GM19043 (cell line): ENCODE results near the gene TMEM212.
A peak's percentile ranks its signal among the peaks of the same experiment; 100 is the strongest.

ENCODE experiments used
- ATAC-seq: cut with Tn5 transposase; IDR thresholded peaks from one replicate; pipeline ENCODE4 v1.9.1; 2021; ENCODE audit warnings: low read depth; ENCODE audit not compliant: unreplicated experiment

Gene TMEM212

GRCh38 chr3:171833789-171834460 is 9.2 kb upstream of the TMEM212 start:
- ATAC-seq: peak; percentile 44

- ATAC-seq: no peak
Observed at GRCh38 chr3:171834461-171834801, 8.7 kb upstream of the TMEM212 start.

GRCh38 chr3:171835116-171835515 is 8.0 kb upstream of the TMEM212 start:
- no peak for ATAC-seq

DNA sequence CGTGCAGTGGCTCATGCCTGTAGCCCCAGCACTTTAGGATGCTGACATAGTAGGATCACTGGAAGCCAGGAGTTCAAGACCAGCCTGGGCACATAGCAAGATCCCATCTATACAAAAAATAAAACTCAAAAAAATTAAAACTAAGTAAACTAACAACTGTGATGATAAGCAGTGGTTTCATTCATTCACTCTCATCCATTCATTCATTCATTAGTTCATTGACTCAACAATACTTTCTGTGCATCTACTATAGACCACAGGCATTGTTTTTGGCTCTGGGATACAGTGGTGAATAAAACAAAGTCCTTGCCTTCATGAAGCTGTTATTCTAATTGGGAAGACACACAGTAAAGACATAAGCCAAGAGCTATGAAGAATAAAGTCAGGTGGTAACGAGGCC is 7.5 kb upstream of the TMEM212 start:
- no peak for ATAC-seq

DNA sequence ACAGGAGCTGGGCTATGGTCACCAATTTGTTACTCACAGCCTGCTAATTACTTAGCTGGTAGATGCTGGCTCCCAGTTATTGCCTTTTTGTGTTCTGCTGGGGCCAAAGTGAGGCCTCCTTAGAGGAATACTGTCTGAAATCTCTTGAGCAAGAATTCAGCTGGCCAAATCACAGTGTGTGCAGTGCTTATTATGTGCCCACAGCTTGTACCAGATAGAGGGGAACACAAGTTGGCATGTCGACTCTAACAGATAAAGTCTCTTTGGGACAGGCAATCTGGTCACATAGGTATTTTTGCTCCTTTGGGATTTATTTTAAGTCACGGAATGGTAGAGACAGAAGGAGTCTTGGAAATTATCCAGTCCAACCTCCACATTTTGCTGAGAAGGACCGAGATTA is 6.3 kb upstream of the TMEM212 start:
- no peak for ATAC-seq

- no peak for ATAC-seq
Observed at GRCh38 chr3:171837698-171838097, 5.5 kb upstream of the TMEM212 start.

GRCh38 chr3:171838218-171838720 is 4.9 kb upstream of the TMEM212 start:
- ATAC-seq: no peak

- ATAC-seq: no peak
Observed at GRCh38 chr3:171839270-171839669, 3.9 kb upstream of the TMEM212 start.

- ATAC-seq: no peak
Observed at GRCh38 chr3:171840445-171840810, 2.7 kb upstream of the TMEM212 start.

DNA sequence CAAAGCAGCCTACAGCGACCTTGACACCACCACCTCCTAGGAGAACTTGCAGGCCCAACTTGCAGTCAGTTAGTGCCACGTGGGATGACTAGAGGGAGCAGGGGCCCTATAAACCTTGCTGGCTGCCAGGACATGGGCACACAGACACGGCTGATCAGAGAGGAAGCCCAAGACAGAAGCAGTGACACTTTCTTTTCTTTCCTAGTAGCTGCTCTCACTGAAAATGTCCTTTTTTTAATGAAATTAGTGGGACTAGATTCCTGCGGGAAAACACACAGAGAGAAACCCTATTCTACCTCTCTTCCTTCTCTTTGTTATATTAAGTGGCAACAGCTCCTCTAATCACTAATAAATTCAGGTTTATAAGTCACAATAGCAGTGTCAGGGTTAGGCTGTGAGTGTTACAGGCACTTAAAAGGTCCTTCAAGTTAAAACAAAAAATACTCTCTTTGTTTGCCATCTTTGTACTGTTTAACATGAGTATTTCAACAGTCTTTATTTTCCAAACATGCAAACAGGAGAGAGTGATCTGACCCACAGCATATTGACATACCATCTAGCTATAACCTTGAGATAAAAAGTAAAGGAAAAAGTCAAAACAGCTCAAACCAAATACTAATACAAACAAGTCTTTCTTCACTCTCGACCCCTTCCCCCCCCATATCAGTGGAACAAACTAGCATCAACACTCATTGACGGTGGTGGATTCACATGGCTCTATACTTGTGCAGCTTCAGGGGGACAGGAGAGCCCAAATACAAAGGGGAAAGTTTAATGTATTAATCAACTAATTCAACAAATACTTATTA is 2.1 kb upstream of the TMEM212 start:
- no peak for ATAC-seq

- no peak for ATAC-seq
Observed at GRCh38 chr3:171841620-171842000, 1.5 kb upstream of the TMEM212 start.

DNA sequence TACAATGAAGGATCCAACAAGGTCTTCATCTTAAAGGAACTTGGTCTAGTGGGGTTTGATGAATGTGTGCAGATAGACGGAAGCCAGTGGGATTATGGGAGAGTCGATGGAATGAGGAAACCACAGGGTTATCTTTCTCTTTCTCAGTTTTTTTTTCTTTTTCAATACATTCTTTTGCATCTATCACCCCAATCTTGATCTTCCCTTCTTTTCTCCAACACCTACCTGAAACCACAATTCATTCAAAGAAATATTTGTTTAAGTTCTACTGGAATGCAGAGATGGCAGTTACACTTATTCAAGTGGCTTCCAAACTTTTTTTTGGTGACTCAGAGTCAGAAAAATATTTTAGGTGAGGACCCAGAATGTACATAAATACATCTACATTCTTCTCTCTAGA is 1.7 kb downstream of the TMEM212 start:
- ATAC-seq: no peak

DNA sequence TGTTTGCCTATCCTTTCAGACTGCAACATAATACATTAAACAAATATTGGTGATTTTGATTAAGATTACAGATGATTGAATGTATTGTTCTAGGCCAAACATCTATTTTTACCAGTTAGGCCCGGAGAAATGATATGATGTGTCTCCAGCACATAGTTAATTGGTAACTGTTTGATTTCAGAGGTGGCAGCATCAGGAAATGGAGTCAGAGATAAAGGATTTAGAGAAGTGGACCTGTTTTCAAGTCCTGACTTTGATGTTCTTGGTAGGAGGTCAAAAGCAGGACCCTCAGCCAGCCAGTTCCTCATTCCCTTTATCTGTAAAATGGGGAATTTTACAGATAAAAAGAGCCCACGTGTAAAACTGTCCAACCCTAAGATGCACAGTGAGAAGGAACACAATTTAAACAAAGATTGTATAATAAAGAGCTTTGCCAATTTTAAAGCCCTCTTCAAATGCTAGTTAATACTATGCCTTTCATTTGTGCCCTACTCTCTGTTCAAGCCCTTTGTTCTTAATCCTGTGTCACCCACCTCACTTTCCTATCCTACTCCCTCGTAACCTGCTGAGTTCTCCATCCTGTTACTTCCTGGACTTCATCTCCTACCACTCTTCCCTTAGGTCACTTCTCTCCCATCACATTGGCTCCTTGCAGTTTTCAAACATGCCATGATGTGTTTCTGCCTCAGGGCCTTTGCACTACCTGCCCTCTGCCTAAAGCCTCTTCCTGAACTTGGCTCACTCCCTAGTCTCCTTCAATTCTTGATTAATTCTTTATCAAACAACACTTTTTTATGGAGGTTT is 2.5 kb downstream of the TMEM212 start:
- no peak for ATAC-seq

GRCh38 chr3:171846597-171846996 is 3.4 kb downstream of the TMEM212 start:
- ATAC-seq: peak; percentile 91

DNA sequence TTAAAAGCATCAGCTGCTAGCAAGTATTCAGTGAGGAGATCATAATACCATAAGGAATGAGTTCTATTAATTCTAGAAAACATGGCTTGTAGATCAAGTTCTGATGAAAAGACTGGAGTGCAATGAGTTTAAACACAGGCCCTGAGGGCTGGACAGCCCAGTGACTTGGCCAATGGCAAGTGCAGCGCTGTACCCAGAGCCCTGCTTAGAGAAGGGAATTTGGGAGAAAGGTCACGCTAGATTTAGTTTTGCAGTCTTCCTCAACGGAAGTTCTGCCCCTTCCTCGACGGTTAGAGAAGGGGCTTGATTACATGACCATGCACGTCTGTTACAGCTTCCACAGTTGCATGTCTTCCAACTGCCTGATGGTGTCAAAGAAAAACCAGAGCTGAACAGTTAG is 4.0 kb downstream of the TMEM212 start:
- ATAC-seq: no peak

GRCh38 chr3:171847595-171848259 is 4.6 kb downstream of the TMEM212 start:
- ATAC-seq: no peak

DNA sequence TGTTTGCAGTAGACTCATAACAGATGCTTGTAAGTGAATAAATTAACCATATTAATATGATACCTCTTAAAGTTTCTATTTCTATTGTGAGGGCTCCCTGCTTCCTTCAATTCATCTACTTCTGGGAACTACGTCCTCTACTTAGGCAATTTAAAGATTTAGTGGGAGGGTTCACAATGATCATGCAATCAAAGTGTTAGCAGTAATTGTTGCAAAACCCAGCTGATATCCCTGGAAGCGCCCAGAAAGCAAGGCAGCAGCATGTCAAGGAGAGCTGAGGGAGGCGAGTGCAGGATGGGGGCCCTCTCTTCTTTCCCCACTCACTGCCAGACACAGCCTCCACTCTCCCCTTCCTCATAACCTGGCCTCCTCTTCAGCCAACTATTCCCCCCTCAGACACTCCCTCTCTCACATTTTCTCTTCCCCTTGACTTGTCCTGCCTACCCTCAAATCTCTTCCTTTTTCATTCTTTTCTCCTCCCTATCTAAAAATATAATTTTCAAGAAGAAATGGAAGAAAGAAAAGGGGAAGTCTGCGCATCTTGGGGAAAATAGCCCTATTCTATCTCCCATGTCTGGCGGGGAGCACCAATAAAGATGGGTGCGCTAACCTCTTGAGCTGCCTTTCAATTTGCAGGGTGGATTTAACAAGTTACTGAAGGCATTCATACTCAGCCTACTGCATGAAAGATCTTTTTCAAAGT is 6.6 kb downstream of the TMEM212 start:
- no peak for ATAC-seq

DNA sequence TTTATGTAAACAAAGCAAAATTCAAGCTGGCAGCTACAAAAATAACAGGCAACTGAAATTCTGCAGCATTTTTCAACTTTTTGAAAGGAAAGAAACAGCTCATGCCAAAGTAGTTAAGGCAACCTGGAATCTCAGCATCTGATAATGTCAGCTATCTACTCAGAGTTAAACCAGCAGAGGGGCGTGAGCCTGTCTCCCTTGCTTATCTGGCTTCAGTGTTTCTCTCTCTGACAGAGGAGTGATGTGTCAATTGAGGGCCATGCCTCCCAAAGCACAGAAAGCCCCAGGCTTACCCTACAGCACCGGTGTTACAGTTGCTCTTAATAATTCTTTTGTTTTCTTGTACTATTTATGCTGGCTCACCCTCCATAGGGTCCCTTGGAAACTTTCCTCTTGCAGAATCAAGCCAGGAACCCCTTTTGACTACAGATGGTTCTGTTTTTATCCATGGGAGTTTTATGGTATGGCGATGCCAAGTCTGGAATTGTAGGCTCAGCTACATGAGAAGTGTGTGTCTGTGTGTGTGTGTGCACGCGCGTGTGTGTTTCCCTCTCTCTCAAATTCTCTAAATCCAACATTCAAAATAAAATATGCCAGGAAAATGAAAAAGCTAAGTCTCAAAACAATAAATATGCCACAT is 7.3 kb downstream of the TMEM212 start:
- no peak for ATAC-seq

- no peak for ATAC-seq
Observed at GRCh38 chr3:171850960-171851659, 8.0 kb downstream of the TMEM212 start.
